Spleen (tissue), 7 donors: ENCODE measurements around the gene CHD6.

Experiments used
- POLR2A ChIP-seq, 3 donors: fragments of 450-650 bp; IDR thresholded peaks; one replicate each; pipeline ENCODE4 v1.5.1; 2017; ENCODE audit warnings: antibody characterized with exemption in 3 of 3, mild to moderate bottlenecking in 1 of 3
- POLR2AphosphoS5 ChIP-seq, 3 donors: sonication (generic); formaldehyde crosslinking; IDR thresholded peaks; one replicate each; pipeline ENCODE4 v1.5.1; 2017; ENCODE audit warnings: antibody characterized with exemption in 3 of 3
- TF ChIP-seq, protein P1 (sequence below), 11 experiments: fragments of 200-600 bp in 7 of 11; fragments of 450-650 bp in 4 of 11; sonication (generic) in 4 of 11; IDR thresholded peaks in 8 of 11; conservative IDR thresholded peaks in 3 of 11; 1 replicate in 7 of 11; 2 replicates in 4 of 11; pipeline versions ENCODE4 v1.4.0 to v1.8.0; 2016 to 2021; ENCODE audit warnings: antibody characterized with exemption in 11 of 11, inconsistent platforms in 4 of 11, mild to moderate bottlenecking in 1 of 11
- donor health status: DM: no; HTN: no; CAD: no; lungs with moderate emphysema.
- donor health status: DM: no; HTN: no; CAD: no.
- donor health status: DM: no; HTN: no; CAD: no.

DNA sequence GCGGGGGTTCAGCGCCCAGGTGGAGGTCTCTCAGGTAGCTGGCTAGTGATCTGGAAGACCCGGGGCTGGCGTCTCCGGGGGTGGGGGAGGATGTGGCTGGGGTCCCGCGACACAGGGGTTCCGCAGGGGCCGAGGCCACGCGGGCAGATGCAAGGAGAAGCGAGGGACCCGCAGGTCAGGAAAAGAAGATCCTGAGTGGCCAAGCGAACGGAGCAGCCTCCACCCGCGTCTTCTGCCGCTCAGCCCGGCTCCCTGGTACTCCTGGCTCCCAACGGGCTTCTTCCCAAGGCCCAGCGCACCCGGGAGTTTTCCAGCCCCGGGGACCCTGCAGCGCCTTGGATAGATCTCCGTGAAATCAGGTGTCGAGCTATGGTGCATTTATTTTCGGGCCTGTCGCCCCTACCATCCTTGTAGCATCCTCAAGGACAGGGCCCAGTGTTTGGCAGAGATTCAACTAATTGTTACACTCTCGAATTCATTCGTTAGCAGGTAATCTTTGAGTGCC is 682 bp upstream of the CHD6 start:
- TF ChIP-seq, protein P1, sequence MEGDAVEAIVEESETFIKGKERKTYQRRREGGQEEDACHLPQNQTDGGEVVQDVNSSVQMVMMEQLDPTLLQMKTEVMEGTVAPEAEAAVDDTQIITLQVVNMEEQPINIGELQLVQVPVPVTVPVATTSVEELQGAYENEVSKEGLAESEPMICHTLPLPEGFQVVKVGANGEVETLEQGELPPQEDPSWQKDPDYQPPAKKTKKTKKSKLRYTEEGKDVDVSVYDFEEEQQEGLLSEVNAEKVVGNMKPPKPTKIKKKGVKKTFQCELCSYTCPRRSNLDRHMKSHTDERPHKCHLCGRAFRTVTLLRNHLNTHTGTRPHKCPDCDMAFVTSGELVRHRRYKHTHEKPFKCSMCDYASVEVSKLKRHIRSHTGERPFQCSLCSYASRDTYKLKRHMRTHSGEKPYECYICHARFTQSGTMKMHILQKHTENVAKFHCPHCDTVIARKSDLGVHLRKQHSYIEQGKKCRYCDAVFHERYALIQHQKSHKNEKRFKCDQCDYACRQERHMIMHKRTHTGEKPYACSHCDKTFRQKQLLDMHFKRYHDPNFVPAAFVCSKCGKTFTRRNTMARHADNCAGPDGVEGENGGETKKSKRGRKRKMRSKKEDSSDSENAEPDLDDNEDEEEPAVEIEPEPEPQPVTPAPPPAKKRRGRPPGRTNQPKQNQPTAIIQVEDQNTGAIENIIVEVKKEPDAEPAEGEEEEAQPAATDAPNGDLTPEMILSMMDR (IDR thresholded peaks at IDR 0.05 in 8 of 11, conservative IDR thresholded peaks at IDR 0.05 in 3 of 11): no peak
- TF ChIP-seq POLR2AphosphoS5 (IDR thresholded peaks at IDR 0.05): no peak
- TF ChIP-seq POLR2A (IDR thresholded peaks at IDR 0.05): no peak
